Adipocyte (in vitro differentiated cells): ENCODE measurements around the gene TFB2M.
A peak's percentile ranks its signal among the peaks of the same experiment; 100 is the strongest.
"Not testable (repeated sequence)": the region's sequence is repeated elsewhere in the genome, so short reads cannot be mapped to it uniquely, and the experiment has no call there.

Experiments used
- DNase-seq: peaks from one replicate; pipeline ENCODE4 v3.0.0-alpha.2; 2015; ENCODE audit warnings: low read depth
- H3K27me3 ChIP-seq: replicated peaks from 2 replicates; pipeline ENCODE4 v1.7.0; 2013; ENCODE audit warnings: mild to moderate bottlenecking, low read length, moderate library complexity; ENCODE audit not compliant: control insufficient read depth, insufficient read depth
- H3K36me3 ChIP-seq: 2 replicates; pipeline ENCODE4 v1.7.0; 2013; ENCODE audit warnings: low read length, mild to moderate bottlenecking, moderate library complexity; ENCODE audit not compliant: control insufficient read depth, insufficient read depth, severe bottlenecking
- H3K4me1 ChIP-seq: 2 replicates; pipeline ENCODE4 v1.7.0; 2013; ENCODE audit warnings: mild to moderate bottlenecking, low read length, moderate library complexity; ENCODE audit not compliant: control insufficient read depth, insufficient read depth
- H3K4me3 ChIP-seq: 2 replicates; pipeline ENCODE4 v1.7.0; 2013; ENCODE audit warnings: mild to moderate bottlenecking, low read length, moderate library complexity
- H3K9ac ChIP-seq: 2 replicates; pipeline ENCODE4 v1.7.0; 2013; ENCODE audit warnings: mild to moderate bottlenecking, low read length, moderate library complexity
- H3K9me3 ChIP-seq: 2 replicates; pipeline ENCODE4 v1.7.0; 2013; ENCODE audit warnings: mild to moderate bottlenecking, low read length, moderate library complexity; ENCODE audit not compliant: control insufficient read depth

Gene TFB2M

GRCh38 chr1:246597340-246597739 is 31.3 kb upstream of the TFB2M start:
- no peaks in the 10 kb centered on the region for H3K27me3 ChIP-seq
- no peak overlapping the region for H3K4me3 ChIP-seq
- no peak for DNase-seq
- no peaks in the 10 kb centered on the region for H3K9me3 ChIP-seq
- no peaks in the 10 kb centered on the region for H3K36me3 ChIP-seq
- no peak overlapping the region for H3K9ac ChIP-seq
- peaks cover 30% of the 10 kb centered on the region for H3K4me1 ChIP-seq

- peaks cover 5% of the 10 kb centered on the region for H3K36me3 ChIP-seq
- no peak overlapping the region for H3K9ac ChIP-seq
- H3K4me1 ChIP-seq: peaks cover 43% of the 10 kb centered on the region
- H3K9me3 ChIP-seq: peaks cover under 1% of the 10 kb centered on the region
- DNase-seq: no peak
- H3K4me3 ChIP-seq: no peak overlapping the region
- H3K27me3 ChIP-seq: no peaks in the 10 kb centered on the region
Measured at GRCh38 chr1:246595146-246595545, 29.1 kb upstream of the TFB2M start.

GRCh38 chr1:246592695-246593094 is 26.6 kb upstream of the TFB2M start:
- Histone ChIP-seq H3K9ac (peak overlapping the region; percentile 68), H3K36me3 (peaks cover 5% of the 10 kb centered on the region), H3K27me3 (no peaks in the 10 kb centered on the region), H3K9me3 (peaks cover 3% of the 10 kb centered on the region), H3K4me1 (peaks cover 45% of the 10 kb centered on the region), H3K4me3 (peak overlapping the region; percentile 20)
- peak; percentile 96 for DNase-seq

- no peak for DNase-seq
- Histone ChIP-seq H3K27me3 (no peaks in the 10 kb centered on the region), H3K4me3 (peak overlapping the region; percentile 20), H3K4me1 (peaks cover 45% of the 10 kb centered on the region), H3K36me3 (peaks cover 5% of the 10 kb centered on the region), H3K9me3 (peaks cover 3% of the 10 kb centered on the region), H3K9ac (peak overlapping the region; percentile 68)
Measured at GRCh38 chr1:246591958-246592357, 25.9 kb upstream of the TFB2M start.

GRCh38 chr1:246591504-246591903 is 25.4 kb upstream of the TFB2M start:
- no peak overlapping the region for H3K9ac ChIP-seq
- H3K36me3 ChIP-seq: peaks cover 5% of the 10 kb centered on the region
- peaks cover 3% of the 10 kb centered on the region for H3K9me3 ChIP-seq

GRCh38 chr1:246591047-246591446 is 25.0 kb upstream of the TFB2M start:
- no peak for DNase-seq
- H3K9ac ChIP-seq: peak overlapping the region; percentile 10
- H3K36me3 ChIP-seq: peaks cover 5% of the 10 kb centered on the region
- peaks cover 51% of the 10 kb centered on the region for H3K4me1 ChIP-seq
- H3K9me3 ChIP-seq: peaks cover 3% of the 10 kb centered on the region
- H3K4me3 ChIP-seq: no peak overlapping the region
- no peaks in the 10 kb centered on the region for H3K27me3 ChIP-seq

More at GRCh38 chr1:246591504-246591903, 25.4 kb upstream of the TFB2M start:
- Histone ChIP-seq H3K4me1 (peaks cover 49% of the 10 kb centered on the region), H3K4me3 (no peak overlapping the region), H3K27me3 (no peaks in the 10 kb centered on the region)
- no peak for DNase-seq

- H3K36me3 ChIP-seq, H3K9me3 ChIP-seq, DNase-seq, H3K27me3 ChIP-seq, H3K4me3 ChIP-seq, H3K9ac ChIP-seq: not testable (repeated sequence)
- peaks cover 55% of the 10 kb centered on the region for H3K4me1 ChIP-seq
Measured at GRCh38 chr1:246589919-246590318, 23.9 kb upstream of the TFB2M start.

GRCh38 chr1:246588159-246588721 is 22.2 kb upstream of the TFB2M start:
- peak; percentile 61 for DNase-seq
- no peaks in the 10 kb centered on the region for H3K27me3 ChIP-seq
- peaks cover 5% of the 10 kb centered on the region for H3K36me3 ChIP-seq
- peak overlapping the region; percentile 61 for H3K9ac ChIP-seq
- peaks cover 3% of the 10 kb centered on the region for H3K9me3 ChIP-seq
- H3K4me3 ChIP-seq: peak overlapping the region; percentile 61
- peaks cover 60% of the 10 kb centered on the region for H3K4me1 ChIP-seq

GRCh38 chr1:246587606-246588005 is 21.5 kb upstream of the TFB2M start:
- H3K27me3 ChIP-seq: no peaks in the 10 kb centered on the region
- H3K4me3 ChIP-seq: peak overlapping the region; percentile 61
- H3K9ac ChIP-seq: peak overlapping the region; percentile 61
- H3K36me3 ChIP-seq: peaks cover 5% of the 10 kb centered on the region
- peaks cover 61% of the 10 kb centered on the region for H3K4me1 ChIP-seq
- DNase-seq: peak; percentile 91
- peaks cover 3% of the 10 kb centered on the region for H3K9me3 ChIP-seq

- Histone ChIP-seq H3K4me3 (peak overlapping the region; percentile 61), H3K9ac (peak overlapping the region; percentile 61), H3K4me1 (peaks cover 60% of the 10 kb centered on the region), H3K36me3 (peaks cover 5% of the 10 kb centered on the region), H3K27me3 (no peaks in the 10 kb centered on the region), H3K9me3 (peaks cover 3% of the 10 kb centered on the region)
- no peak for DNase-seq
Measured at GRCh38 chr1:246587032-246587431, 21.0 kb upstream of the TFB2M start.

- Histone ChIP-seq H3K9me3 (no peaks in the 10 kb centered on the region), H3K9ac (no peak overlapping the region), H3K27me3 (no peaks in the 10 kb centered on the region), H3K4me3 (peak overlapping the region; percentile 10), H3K36me3 (no peaks in the 10 kb centered on the region), H3K4me1 (peaks cover 72% of the 10 kb centered on the region)
- DNase-seq: peak; percentile 46
Measured at GRCh38 chr1:246583448-246584185, 17.6 kb upstream of the TFB2M start.
